Measurements from ENCODE around the gene CALB2.

DNA sequence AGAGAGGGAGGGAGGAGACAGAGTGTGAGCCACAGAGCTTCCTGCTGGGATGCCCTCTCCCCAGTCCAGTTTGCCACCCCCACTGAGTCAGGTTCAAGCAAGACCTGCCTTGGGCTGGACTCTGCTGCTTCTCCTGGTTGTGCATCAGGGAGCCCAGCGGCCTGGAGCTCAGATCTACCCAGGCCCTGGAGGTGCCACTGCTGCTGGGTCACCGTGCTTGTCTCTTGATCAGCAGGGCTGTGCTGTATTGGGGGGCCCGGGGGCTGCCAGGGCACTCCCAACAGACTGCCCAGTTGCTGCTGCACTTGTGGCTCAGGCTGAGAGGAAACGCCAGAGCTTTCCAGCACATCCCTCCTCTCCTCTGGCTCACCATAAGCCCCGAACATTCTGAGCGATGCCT lies 74.4 kb downstream of the CALB2 start:
- TF ChIP-seq, protein P1, sequence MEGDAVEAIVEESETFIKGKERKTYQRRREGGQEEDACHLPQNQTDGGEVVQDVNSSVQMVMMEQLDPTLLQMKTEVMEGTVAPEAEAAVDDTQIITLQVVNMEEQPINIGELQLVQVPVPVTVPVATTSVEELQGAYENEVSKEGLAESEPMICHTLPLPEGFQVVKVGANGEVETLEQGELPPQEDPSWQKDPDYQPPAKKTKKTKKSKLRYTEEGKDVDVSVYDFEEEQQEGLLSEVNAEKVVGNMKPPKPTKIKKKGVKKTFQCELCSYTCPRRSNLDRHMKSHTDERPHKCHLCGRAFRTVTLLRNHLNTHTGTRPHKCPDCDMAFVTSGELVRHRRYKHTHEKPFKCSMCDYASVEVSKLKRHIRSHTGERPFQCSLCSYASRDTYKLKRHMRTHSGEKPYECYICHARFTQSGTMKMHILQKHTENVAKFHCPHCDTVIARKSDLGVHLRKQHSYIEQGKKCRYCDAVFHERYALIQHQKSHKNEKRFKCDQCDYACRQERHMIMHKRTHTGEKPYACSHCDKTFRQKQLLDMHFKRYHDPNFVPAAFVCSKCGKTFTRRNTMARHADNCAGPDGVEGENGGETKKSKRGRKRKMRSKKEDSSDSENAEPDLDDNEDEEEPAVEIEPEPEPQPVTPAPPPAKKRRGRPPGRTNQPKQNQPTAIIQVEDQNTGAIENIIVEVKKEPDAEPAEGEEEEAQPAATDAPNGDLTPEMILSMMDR (IDR thresholded peaks at IDR 0.05; ENCODE audit: low read depth, low read length), result no peak
- TF ChIP-seq EZH2phosphoT487 (IDR thresholded peaks at IDR 0.05; ENCODE audit: low read depth), result no peak

All from OCI-LY3 (cell line).